ENCODE data around the gene CXXC1.

- TF ChIP-seq CTCF (IDR thresholded peaks at IDR 0.05) (no peak), POLR2A (IDR thresholded peaks at IDR 0.05) (no peak), POLR2AphosphoS5 (IDR thresholded peaks at IDR 0.05; ENCODE audit: insufficient read depth in 1 of 2, low read depth in 1 of 2) (no peak)
Measured at GRCh38 chr18:50310080-50310479, 22.6 kb upstream of the CXXC1 start.

Measured in vagina (tissue), 2 donors.